Activated CD8-positive, alpha-beta memory T cell treated with anti-CD3 and anti-CD28 coated beads, Interleukin-2, amount 50 U/mL, for 1 hour (primary cell): Measurements from ENCODE around the gene CNOT3.

Experiments
- DNase-seq: peaks from one replicate; pipeline ENCODE4 v3.0.0-alpha.2; 2020; ENCODE audit errors: extremely low read depth

The CNOT3 gene

GRCh38 chr19:54121259-54121658 is 16.3 kb upstream of the CNOT3 start:
- no peak for DNase-seq

GRCh38 chr19:54123682-54124081 is 13.9 kb upstream of the CNOT3 start:
- DNase-seq: no peak

- DNase-seq: no peak
Measured at GRCh38 chr19:54124393-54124792, 13.2 kb upstream of the CNOT3 start.

GRCh38 chr19:54125713-54126112 is 11.8 kb upstream of the CNOT3 start:
- no peak for DNase-seq

GRCh38 chr19:54127688-54128440 is 9.7 kb upstream of the CNOT3 start:
- no peak for DNase-seq

- DNase-seq: no peak
Measured at GRCh38 chr19:54128441-54128725, 9.2 kb upstream of the CNOT3 start.

GRCh38 chr19:54128796-54129616 is 8.6 kb upstream of the CNOT3 start:
- no peak for DNase-seq

GRCh38 chr19:54129617-54129996 is 8.0 kb upstream of the CNOT3 start:
- no peak for DNase-seq

GRCh38 chr19:54133312-54133956 is 4.1 kb upstream of the CNOT3 start:
- no peak for DNase-seq

GRCh38 chr19:54133957-54134590 is 3.5 kb upstream of the CNOT3 start:
- no peak for DNase-seq

- DNase-seq: no peak
Measured at GRCh38 chr19:54136086-54136863, 1.3 kb upstream of the CNOT3 start.

- DNase-seq: peak; percentile 99
Measured at GRCh38 chr19:54136864-54137698, 481 bp upstream of the CNOT3 start.

GRCh38 chr19:54138489-54139256 is 1.1 kb downstream of the CNOT3 start:
- DNase-seq: no peak

GRCh38 chr19:54141356-54141755 is 3.8 kb downstream of the CNOT3 start:
- DNase-seq: no peak

- DNase-seq: no peak
Measured at GRCh38 chr19:54142166-54142780, 4.7 kb downstream of the CNOT3 start.

- no peak for DNase-seq
Measured at GRCh38 chr19:54145541-54146158, 8.1 kb downstream of the CNOT3 start.

- no peak for DNase-seq
Measured at GRCh38 chr19:54147676-54148075, 10.1 kb downstream of the CNOT3 start.

GRCh38 chr19:54148158-54148557 is 10.6 kb downstream of the CNOT3 start:
- DNase-seq: no peak
